Rectal smooth muscle tissue (tissue), 1 donor: ENCODE measurements around the gene SRRM3.
"Not testable (repeated sequence)": the region's sequence is repeated elsewhere in the genome, so short reads cannot be mapped to it uniquely, and the experiment has no call there.

ENCODE experiments used
- H3K27ac ChIP-seq: one replicate; pipeline ENCODE4 v1.7.0; 2013; ENCODE audit warnings: low read depth, low read length, inconsistent platforms
- H3K27me3 ChIP-seq: one replicate; pipeline ENCODE4 v1.7.0; 2013; ENCODE audit warnings: low read length; ENCODE audit not compliant: control insufficient read depth, insufficient read depth
- H3K36me3 ChIP-seq: one replicate; pipeline ENCODE4 v1.7.0; 2013; ENCODE audit warnings: low read length; ENCODE audit not compliant: control insufficient read depth, insufficient read depth
- H3K4me1 ChIP-seq: one replicate; pipeline ENCODE4 v1.7.0; 2013; ENCODE audit warnings: low read length; ENCODE audit not compliant: control insufficient read depth, insufficient read depth
- H3K4me3 ChIP-seq: one replicate; pipeline ENCODE4 v1.7.0; 2013; ENCODE audit warnings: low read length
- H3K9ac ChIP-seq: one replicate; pipeline ENCODE4 v1.7.0; 2013; ENCODE audit warnings: low read length

Gene SRRM3

GRCh38 chr7:76310102-76310957 is 108.6 kb downstream of the SRRM3 start:
- Histone ChIP-seq H3K9ac (no peak overlapping the region), H3K36me3 (no peaks in the 10 kb centered on the region), H3K27me3 (no peaks in the 10 kb centered on the region), H3K4me1 (peaks cover 17% of the 10 kb centered on the region), H3K4me3 (no peak overlapping the region), H3K27ac (peak overlapping the region; percentile 74)

GRCh38 chr7:76311838-76312237 is 110.1 kb downstream of the SRRM3 start:
- H3K4me3 ChIP-seq, H3K27me3 ChIP-seq, H3K36me3 ChIP-seq, H3K9ac ChIP-seq, H3K27ac ChIP-seq: not testable (repeated sequence)
- H3K4me1 ChIP-seq, result peaks cover 10% of the 10 kb centered on the region

- Histone ChIP-seq H3K9ac (no peak overlapping the region), H3K4me1 (peaks cover 12% of the 10 kb centered on the region), H3K4me3 (no peak overlapping the region), H3K36me3 (no peaks in the 10 kb centered on the region), H3K27me3 (no peaks in the 10 kb centered on the region), H3K27ac (no peak overlapping the region)
Measured at GRCh38 chr7:76314042-76314721, 112.5 kb downstream of the SRRM3 start.

- H3K4me3 ChIP-seq, H3K27me3 ChIP-seq, H3K9ac ChIP-seq, H3K27ac ChIP-seq, H3K36me3 ChIP-seq: not testable (repeated sequence)
- H3K4me1 ChIP-seq, result peaks cover 12% of the 10 kb centered on the region
Measured at GRCh38 chr7:76314740-76315139, 113.0 kb downstream of the SRRM3 start.

- H3K4me3 ChIP-seq, result no peak overlapping the region
- H3K9ac ChIP-seq, result no peak overlapping the region
- no peaks in the 10 kb centered on the region for H3K27me3 ChIP-seq
- no peaks in the 10 kb centered on the region for H3K36me3 ChIP-seq
- no peak overlapping the region for H3K27ac ChIP-seq
- peaks cover 12% of the 10 kb centered on the region for H3K4me1 ChIP-seq
Measured at GRCh38 chr7:76315364-76315763, 113.7 kb downstream of the SRRM3 start.

GRCh38 chr7:76316984-76317781 is 115.5 kb downstream of the SRRM3 start:
- Histone ChIP-seq H3K36me3 (no peaks in the 10 kb centered on the region), H3K27ac (peak overlapping the region; percentile 89)

GRCh38 chr7:76317782-76318487 is 116.2 kb downstream of the SRRM3 start:
- peak overlapping the region; percentile 92 for H3K4me3 ChIP-seq
- H3K4me1 ChIP-seq, result peaks cover 8% of the 10 kb centered on the region
- peak overlapping the region; percentile 89 for H3K27ac ChIP-seq
- H3K9ac ChIP-seq, result peak overlapping the region; percentile 82
- no peaks in the 10 kb centered on the region for H3K27me3 ChIP-seq
- H3K36me3 ChIP-seq, result no peaks in the 10 kb centered on the region

More at GRCh38 chr7:76316984-76317781, 115.5 kb downstream of the SRRM3 start:
- Histone ChIP-seq H3K4me1 (peaks cover 8% of the 10 kb centered on the region), H3K4me3 (peak overlapping the region; percentile 83), H3K9ac (peak overlapping the region; percentile 26), H3K27me3 (no peaks in the 10 kb centered on the region)

GRCh38 chr7:76318488-76319353 is 117.0 kb downstream of the SRRM3 start:
- peak overlapping the region; percentile 81 for H3K27ac ChIP-seq
- no peaks in the 10 kb centered on the region for H3K27me3 ChIP-seq
- peak overlapping the region; percentile 82 for H3K9ac ChIP-seq
- H3K36me3 ChIP-seq, result no peaks in the 10 kb centered on the region
- H3K4me1 ChIP-seq, result peaks cover 8% of the 10 kb centered on the region
- H3K4me3 ChIP-seq, result peak overlapping the region; percentile 92

- Histone ChIP-seq H3K27me3 (no peaks in the 10 kb centered on the region), H3K9ac (no peak overlapping the region), H3K27ac (no peak overlapping the region), H3K36me3 (peaks cover 14% of the 10 kb centered on the region), H3K4me1 (no peaks in the 10 kb centered on the region), H3K4me3 (no peak overlapping the region)
Measured at GRCh38 chr7:76325092-76325491, 123.4 kb downstream of the SRRM3 start.

- Histone ChIP-seq H3K9ac (no peak overlapping the region), H3K4me3 (no peak overlapping the region), H3K4me1 (no peaks in the 10 kb centered on the region), H3K36me3 (peaks cover 14% of the 10 kb centered on the region), H3K27me3 (no peaks in the 10 kb centered on the region), H3K27ac (no peak overlapping the region)
Measured at GRCh38 chr7:76325811-76326210, 124.1 kb downstream of the SRRM3 start.

GRCh38 chr7:76326646-76327233 is 125.0 kb downstream of the SRRM3 start:
- H3K4me3 ChIP-seq, result no peak overlapping the region
- no peak overlapping the region for H3K9ac ChIP-seq
- H3K36me3 ChIP-seq, result peaks cover 14% of the 10 kb centered on the region
- no peaks in the 10 kb centered on the region for H3K4me1 ChIP-seq
- H3K27ac ChIP-seq, result no peak overlapping the region
- H3K27me3 ChIP-seq, result no peaks in the 10 kb centered on the region
